Dedifferentiated amniotic fluid mesenchymal stem cell (primary cell): Measurements from ENCODE around the gene P2RX7.
A peak's percentile ranks its signal among the peaks of the same experiment; 100 is the strongest.

Source experiments
- DNase-seq: peaks from one replicate; pipeline ENCODE4 v3.0.0-alpha.2; 2016; ENCODE audit errors: extremely low spot score

Gene P2RX7

GRCh38 chr12:121110211-121110940 lies 22.3 kb upstream of the P2RX7 start:
- DNase-seq = peak; percentile 71

DNA sequence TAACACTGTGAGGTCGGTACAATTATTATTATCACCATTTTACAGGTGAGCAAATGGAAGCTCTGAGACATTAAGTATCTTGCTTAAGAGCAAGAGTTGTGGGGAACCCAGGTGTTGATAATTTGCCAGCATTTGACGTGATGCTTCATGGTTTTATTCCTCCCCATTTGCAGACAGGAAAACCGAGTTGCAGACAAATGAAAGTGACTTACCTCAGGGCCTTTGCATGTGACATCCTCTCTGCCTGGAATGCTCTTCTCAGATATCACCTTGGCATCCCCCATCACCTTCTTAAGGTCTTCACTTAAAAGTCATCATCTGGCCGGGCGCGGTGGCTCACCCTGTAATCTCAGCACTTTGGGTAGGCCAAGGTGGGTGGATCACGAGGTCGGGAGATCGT lies 21.0 kb upstream of the P2RX7 start:
- DNase-seq = no peak

- DNase-seq = no peak
Observed at GRCh38 chr12:121112496-121112895, 20.2 kb upstream of the P2RX7 start.

DNA sequence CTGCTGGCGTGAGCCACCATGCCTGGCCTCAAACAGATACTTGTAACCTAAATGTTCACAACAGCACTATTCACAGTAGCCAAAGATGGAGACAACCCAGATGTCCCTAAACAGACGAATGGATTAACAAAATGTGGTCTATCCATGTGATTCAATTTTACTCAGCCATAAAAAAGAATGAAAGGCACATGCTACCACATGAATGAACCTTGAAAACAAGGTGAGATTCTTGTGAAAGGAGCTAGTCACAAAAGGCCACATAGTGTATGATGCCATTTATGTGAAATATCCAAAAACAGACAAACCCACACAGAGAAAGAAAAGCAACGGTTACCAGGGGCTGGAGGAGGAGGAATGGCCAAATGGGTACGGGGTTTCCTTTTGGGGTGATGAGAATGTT lies 19.6 kb upstream of the P2RX7 start:
- no peak for DNase-seq

DNA sequence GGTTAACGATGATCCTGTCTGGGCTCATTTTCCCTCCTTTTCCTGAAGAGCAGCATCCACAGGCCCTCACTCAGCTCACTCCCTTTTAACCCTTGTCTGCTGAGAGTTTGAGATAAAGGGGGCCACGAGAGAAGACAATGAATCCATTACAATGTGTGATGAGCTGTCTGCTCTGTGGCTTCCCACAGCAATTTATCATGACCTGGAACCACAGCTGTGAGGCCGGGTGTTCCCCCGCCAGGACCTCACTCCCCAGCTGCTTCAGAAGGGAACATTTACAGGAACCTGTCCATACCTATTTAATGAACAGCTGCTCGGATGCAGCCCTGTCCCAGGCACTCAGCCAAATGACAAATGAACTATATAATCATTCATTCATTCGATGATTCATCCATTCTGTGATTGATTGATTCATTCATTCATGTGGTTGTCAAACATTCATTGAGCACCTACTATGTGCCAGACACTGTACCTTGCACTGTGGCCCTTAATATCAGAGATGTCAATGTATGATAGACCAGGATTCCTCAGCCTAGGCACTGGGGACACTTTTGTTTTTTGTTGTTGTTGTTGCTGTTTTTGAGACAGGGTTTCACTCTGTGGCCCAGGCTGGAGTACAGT lies 18.5 kb upstream of the P2RX7 start:
- DNase-seq = no peak

- no peak for DNase-seq
Observed at GRCh38 chr12:121114806-121115205, 17.9 kb upstream of the P2RX7 start.

DNA sequence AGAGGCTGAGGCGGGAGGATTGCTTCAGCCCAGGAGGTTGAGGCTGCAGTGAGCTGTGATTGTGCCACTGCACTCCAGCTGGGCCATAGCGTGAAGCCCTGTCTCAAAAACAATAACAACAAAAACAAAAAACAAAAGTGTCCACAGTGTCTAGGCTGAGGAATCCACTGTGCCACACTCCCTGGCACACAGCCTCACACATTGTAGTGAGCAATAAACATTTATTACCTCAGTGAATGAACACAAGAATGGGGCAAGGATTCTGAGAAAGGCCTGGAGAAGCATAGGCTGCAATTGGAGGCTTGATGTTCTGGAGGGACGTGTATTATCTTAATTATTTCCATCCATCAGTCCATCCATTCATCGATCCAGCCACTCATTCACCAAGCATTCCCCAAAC lies 17.1 kb upstream of the P2RX7 start:
- no peak for DNase-seq

DNA sequence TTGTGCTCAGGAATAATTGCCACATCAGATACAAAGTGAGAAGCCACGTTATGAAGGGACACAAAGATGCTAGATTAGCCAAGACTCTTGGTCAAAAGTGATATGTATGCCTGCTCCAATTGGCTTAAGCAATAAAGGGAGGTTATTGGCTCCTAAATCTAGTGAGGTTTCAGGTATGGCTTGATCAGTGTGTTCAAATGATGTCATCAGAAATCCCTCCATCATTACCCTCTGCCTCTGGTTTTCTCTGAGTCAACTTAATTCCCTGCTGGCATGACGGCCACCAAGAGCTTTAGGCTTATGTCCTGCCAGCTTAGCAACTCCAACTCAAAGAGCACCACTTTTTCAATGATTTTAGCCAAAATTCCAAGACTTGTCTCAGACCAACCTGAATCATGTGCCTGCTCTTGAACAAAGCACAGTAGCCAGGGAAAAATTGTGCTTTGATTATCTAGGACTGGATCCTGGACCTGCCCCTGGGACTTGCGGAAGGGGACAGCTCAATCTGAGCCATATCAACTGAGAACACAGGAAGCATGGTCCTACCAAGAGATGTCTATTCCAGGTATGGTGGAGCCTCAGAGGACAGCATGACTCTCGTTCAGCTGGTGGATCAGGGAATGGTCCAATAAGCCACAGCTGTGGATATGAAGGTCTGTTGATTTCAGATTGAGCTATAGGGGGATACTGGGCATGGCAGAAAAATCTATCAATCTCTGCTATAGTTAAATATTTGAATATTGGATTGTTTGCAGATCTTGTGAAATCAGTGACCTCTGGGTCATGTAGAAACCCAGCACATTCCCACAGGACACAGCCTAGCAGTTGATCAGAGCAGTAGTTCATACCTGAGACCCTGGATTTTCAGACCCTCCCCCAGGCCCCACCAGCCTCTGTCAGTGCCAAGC lies 16.1 kb upstream of the P2RX7 start:
- DNase-seq = no peak

DNA sequence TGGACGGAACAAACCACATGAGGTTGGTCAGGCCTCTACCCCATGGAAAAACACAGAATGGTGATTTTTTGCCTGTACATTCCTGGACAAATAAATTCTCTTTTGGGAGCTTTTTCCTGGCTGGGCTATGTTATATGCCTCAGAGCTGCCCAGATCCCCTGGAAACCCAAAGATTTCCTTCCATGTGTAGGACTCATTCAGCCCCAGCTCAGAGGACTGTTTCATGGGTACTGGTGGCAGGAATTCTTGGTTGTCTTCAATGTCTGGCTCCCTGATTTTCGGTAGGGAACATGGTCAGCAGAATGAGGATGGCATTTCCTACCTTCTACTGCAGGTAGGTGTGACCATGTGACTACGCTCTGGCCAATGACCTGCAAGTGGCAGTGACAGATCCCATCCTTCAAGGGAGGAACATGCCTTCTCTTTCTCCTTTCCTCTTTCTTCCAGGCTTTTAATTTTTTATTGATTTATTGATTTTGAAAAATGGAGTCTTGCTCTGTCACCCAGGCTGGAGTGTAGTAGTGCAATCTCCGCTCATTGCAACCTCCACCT lies 15.4 kb upstream of the P2RX7 start:
- DNase-seq = no peak

DNA sequence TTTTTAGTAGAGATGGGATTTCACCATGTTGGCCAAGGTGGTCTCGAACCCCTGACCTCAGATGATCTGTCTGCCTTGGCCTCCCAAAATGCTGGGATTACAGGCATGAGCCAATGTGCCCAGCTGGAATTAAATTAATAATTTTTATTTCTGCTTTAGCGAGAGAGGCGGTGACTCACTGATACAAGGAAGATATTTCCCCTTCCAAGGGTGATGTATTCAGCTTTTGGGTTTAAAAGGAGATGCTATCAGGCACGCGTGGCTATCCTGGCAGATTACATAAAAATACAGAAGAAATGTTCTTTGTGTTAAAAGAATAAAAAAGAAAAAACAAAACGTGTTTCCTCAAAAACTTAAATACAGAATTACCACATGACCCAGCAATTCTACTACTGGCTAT lies 12.4 kb upstream of the P2RX7 start:
- no peak for DNase-seq

DNA sequence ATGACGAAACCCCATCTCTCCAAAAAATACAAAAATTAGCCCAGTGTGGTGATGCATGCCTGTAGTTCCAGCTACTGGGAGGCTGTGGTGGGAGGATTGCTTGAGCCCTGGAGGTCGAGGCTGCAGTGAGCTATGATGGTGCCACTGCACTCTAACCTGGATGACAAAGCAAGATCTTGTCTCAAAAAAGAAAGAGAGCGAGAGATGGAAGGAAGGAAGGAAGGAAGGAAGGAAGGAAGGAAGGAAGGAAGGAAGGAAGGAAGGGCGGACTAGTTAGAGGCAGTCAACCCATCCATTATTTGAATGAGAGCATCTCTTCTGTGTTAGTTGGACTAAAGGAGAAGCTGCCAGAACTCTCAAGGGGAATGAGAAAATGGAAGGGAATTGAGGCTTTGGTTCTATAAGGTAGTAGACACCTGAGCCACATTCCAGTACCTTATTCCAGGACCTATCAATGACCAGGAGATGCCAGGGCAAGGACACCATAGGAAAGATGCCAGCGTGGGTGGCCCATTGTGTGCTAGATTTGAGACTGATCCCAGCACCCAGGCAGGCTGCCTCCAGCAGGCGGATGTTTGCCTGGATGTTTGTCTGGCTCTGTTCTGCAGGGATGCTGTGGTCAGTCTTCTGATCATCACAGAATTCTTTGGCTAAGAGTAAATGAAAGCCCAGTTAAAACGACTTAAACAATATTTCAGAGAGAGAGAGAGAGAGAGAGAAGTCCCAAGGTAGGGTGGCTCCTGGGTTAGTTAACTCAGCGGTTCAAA lies 11.5 kb upstream of the P2RX7 start:
- DNase-seq = no peak

DNA sequence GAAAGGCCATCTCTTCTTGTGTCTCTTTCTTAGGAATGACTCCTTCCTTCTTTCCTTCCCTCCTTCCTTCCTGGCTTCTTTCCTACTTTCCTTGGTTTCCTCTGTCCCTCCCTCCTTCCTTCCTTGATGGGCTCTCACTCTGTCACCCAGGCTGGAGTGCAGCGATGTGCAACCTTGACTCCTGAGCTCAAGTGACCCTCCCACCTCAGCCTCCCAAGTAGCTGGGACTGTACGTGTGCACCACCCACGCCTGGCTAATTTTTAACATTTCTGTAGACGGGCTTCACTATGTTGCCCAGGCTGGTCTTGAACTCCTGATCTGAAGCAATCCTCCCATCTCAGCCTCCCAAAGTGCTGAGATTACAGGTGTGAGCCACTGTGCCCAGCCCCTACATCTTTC lies 10.9 kb upstream of the P2RX7 start:
- DNase-seq = no peak

GRCh38 chr12:121123488-121123887 lies 9.2 kb upstream of the P2RX7 start:
- no peak for DNase-seq

- peak; percentile 50 for DNase-seq
Observed at GRCh38 chr12:121124402-121125109, 8.1 kb upstream of the P2RX7 start.

DNA sequence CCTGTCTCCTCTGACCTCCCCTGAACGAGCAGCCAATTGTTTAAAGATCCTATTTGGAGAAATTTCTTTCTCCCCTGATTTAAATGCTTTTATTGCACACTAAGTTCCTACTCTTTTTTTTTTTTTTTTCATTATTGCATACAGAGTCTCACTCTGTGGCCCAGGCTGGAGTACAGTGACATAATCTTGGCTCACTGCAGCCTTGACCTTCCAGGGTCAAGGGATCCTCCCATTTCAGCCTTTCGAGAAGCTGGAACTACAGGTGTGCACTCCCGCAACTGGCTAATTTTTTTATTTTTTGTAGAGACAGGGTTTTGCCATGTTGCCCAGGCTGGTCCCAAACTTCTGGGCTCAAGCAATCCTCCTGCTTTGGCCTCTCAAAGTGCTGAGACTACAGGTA lies 5.2 kb upstream of the P2RX7 start:
- DNase-seq = no peak

- DNase-seq = peak; percentile 21
Observed at GRCh38 chr12:121128908-121129810, 3.5 kb upstream of the P2RX7 start.

DNA sequence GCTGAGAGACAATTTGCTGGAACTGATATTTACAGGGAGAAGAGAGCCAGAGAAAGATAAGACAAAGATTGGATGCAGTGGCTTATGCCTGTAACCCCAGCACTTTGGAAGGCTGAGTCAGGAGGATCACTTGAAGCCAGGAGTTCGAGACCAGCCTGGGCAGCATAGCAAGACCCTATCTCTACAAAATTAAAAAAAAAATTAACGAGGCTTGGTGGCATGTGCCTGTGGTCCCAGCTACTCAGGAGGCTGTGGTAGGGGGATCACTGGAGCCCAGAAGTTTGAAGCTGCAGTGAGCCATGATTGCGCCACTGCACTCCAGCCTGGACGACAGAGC lies 2.9 kb upstream of the P2RX7 start:
- no peak for DNase-seq

DNA sequence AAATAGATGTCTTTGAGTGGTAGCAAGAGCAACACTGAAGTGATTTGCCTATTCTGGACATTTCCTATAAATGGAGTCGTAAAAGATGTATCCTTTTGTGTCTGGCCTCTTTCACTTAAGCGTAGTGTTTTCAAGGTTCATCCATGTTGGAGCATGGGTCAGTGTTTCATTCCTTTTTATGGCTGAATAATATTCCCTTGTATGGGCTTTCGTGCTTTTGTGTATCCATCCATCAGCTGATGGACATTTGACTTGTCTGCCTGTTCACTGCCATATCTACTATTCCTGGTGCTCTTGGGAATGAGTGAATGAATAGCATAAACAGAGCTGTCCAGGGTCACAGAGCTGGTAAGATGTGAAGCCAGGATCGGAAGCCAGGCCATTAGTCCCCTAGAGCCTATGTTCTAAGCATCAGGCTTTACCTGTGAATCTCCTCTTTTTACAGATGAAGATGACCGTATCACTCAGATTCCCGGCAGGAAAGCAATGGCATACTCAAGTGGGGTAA lies 1.8 kb upstream of the P2RX7 start:
- no peak for DNase-seq

GRCh38 chr12:121131941-121132341 lies 735 bp upstream of the P2RX7 start:
- no peak for DNase-seq

- no peak for DNase-seq
Observed at GRCh38 chr12:121133838-121134237, 1.2 kb downstream of the P2RX7 start.
